GM19468 (cell line): Measurements from ENCODE around the gene KIF5C.

ENCODE experiments used
- ATAC-seq: cut with Tn5 transposase; IDR thresholded peaks from one replicate; pipeline ENCODE4 v1.9.1; 2021; ENCODE audit warnings: mild to moderate bottlenecking, moderate library complexity, moderate number of reproducible peaks; ENCODE audit not compliant: unreplicated experiment; ENCODE audit errors: extremely low read depth

The KIF5C gene

GRCh38 chr2:148885988-148886387, 11.0 kb downstream of the KIF5C start:
- no peak for ATAC-seq

- no peak for ATAC-seq
These were observed 12.4 kb downstream of the KIF5C start for GRCh38 chr2:148887350-148888002.

- no peak for ATAC-seq
These were observed 13.0 kb downstream of the KIF5C start for GRCh38 chr2:148888003-148888501.

GRCh38 chr2:148888986-148889385, 14.0 kb downstream of the KIF5C start:
- no peak for ATAC-seq

GRCh38 chr2:148893906-148894305, 18.9 kb downstream of the KIF5C start:
- no peak for ATAC-seq

GRCh38 chr2:148896136-148896535, 21.1 kb downstream of the KIF5C start:
- ATAC-seq: no peak

GRCh38 chr2:148899638-148900318, 24.8 kb downstream of the KIF5C start:
- ATAC-seq: no peak

GRCh38 chr2:148900350-148900837, 25.4 kb downstream of the KIF5C start:
- no peak for ATAC-seq

- ATAC-seq: no peak
These were observed 26.1 kb downstream of the KIF5C start for GRCh38 chr2:148901142-148901541.

GRCh38 chr2:148902798-148903197, 27.8 kb downstream of the KIF5C start:
- no peak for ATAC-seq

- no peak for ATAC-seq
These were observed 28.3 kb downstream of the KIF5C start for GRCh38 chr2:148903294-148903693.

GRCh38 chr2:148903979-148904378, 29.0 kb downstream of the KIF5C start:
- no peak for ATAC-seq

GRCh38 chr2:148906124-148906523, 31.1 kb downstream of the KIF5C start:
- ATAC-seq: no peak

- ATAC-seq: no peak
These were observed 32.2 kb downstream of the KIF5C start for GRCh38 chr2:148907085-148907785.

GRCh38 chr2:148909114-148909513, 34.1 kb downstream of the KIF5C start:
- ATAC-seq: no peak

GRCh38 chr2:148913061-148913460, 38.0 kb downstream of the KIF5C start:
- ATAC-seq: no peak

GRCh38 chr2:148913492-148913891, 38.5 kb downstream of the KIF5C start:
- no peak for ATAC-seq

GRCh38 chr2:148914463-148914862, 39.4 kb downstream of the KIF5C start:
- no peak for ATAC-seq

GRCh38 chr2:148917431-148917830, 42.4 kb downstream of the KIF5C start:
- ATAC-seq: no peak

GRCh38 chr2:148918554-148918953, 43.5 kb downstream of the KIF5C start:
- no peak for ATAC-seq

GRCh38 chr2:148920559-148920958, 45.5 kb downstream of the KIF5C start:
- no peak for ATAC-seq
